M059J (cell line): Measurements from ENCODE around the gene NCMAP. TPM values are rescaled to one million over a fixed set of nuclear protein-coding genes. Genes with fewer than 3 reads are reported as not detected.
"Not testable (repeated sequence)": the region's sequence is repeated elsewhere in the genome, so short reads cannot be mapped to it uniquely, and the experiment has no call there.

Source experiments
- DNase-seq: peaks from one replicate; pipeline ENCODE4 v3.0.0-alpha.2; 2012; ENCODE audit warnings: low read depth
- total RNA-seq: library from RNA; depleted of rRNA; stranded (reverse); fragments of >200 nt; shearing (Covaris generic); gene quantifications from 2 replicates; pipeline ENCODE4 v1.2.3, GENCODE V29; 2014; rRNA removed

The NCMAP gene
- not detected in 2 replicates for total RNA-seq

- no peak for DNase-seq
Measured at GRCh38 chr1:24555591-24556413, at the start of gene NCMAP. Gene NCMAP, plus strand, starts transcription at chr1:24556087. Its CDS starts 39,344 bp downstream, at chr1:24595431.

GRCh38 chr1:24506691-24507381 is 49.1 kb upstream of the NCMAP start:
- DNase-seq: no peak

- DNase-seq: no peak
Measured at GRCh38 chr1:24507405-24507804, 48.5 kb upstream of the NCMAP start.

GRCh38 chr1:24508911-24509310 is 47.0 kb upstream of the NCMAP start:
- DNase-seq: no peak

- no peak for DNase-seq
Measured at GRCh38 chr1:24513706-24514105, 42.2 kb upstream of the NCMAP start.

GRCh38 chr1:24514946-24515345 is 40.9 kb upstream of the NCMAP start:
- DNase-seq: no peak

GRCh38 chr1:24515671-24516209 is 40.1 kb upstream of the NCMAP start:
- DNase-seq: peak; percentile 97

- no peak for DNase-seq
Measured at GRCh38 chr1:24516506-24516905, 39.4 kb upstream of the NCMAP start.

- DNase-seq: no peak
Measured at GRCh38 chr1:24517898-24518297, 38.0 kb upstream of the NCMAP start.

- not testable (repeated sequence) for DNase-seq
Measured at GRCh38 chr1:24520282-24520681, 35.6 kb upstream of the NCMAP start.

GRCh38 chr1:24525606-24526005 is 30.3 kb upstream of the NCMAP start:
- DNase-seq: no peak

GRCh38 chr1:24526045-24526444 is 29.8 kb upstream of the NCMAP start:
- no peak for DNase-seq

- DNase-seq: no peak
Measured at GRCh38 chr1:24526940-24527542, 28.8 kb upstream of the NCMAP start.

- DNase-seq: no peak
Measured at GRCh38 chr1:24528744-24529143, 27.1 kb upstream of the NCMAP start.

GRCh38 chr1:24529292-24529691 is 26.6 kb upstream of the NCMAP start:
- DNase-seq: not testable (repeated sequence)

- DNase-seq: no peak
Measured at GRCh38 chr1:24535021-24535424, 20.9 kb upstream of the NCMAP start.

GRCh38 chr1:24535778-24536177 is 20.1 kb upstream of the NCMAP start:
- no peak for DNase-seq

GRCh38 chr1:24536391-24536840 is 19.5 kb upstream of the NCMAP start:
- DNase-seq: peak; percentile 51

GRCh38 chr1:24540051-24540905 is 15.6 kb upstream of the NCMAP start:
- no peak for DNase-seq

- DNase-seq: peak; percentile 79
Measured at GRCh38 chr1:24540906-24541710, 14.8 kb upstream of the NCMAP start.
